Osteoblast (primary cell): ENCODE data around the gene SMIM24. TPM values are rescaled to one million over a fixed set of nuclear protein-coding genes. Genes with fewer than 3 reads are reported as not detected.

Source experiments
- DNase-seq: peaks from one replicate; pipeline ENCODE4 v3.0.0; 2011; ENCODE audit warnings: low spot score, mixed read lengths; ENCODE audit not compliant: insufficient read length; ENCODE audit errors: missing footprints
- H2AFZ ChIP-seq: 2 replicates; pipeline ENCODE4 v1.6.0; 2011; ENCODE audit warnings: mild to moderate bottlenecking, low read length
- H3K27ac ChIP-seq: 2 replicates; pipeline ENCODE4 v1.5.1; 2011; ENCODE audit warnings: mild to moderate bottlenecking, low read depth, low read length, moderate library complexity
- H3K27me3 ChIP-seq: 2 replicates; pipeline ENCODE4 v1.6.0; 2012; ENCODE audit warnings: mild to moderate bottlenecking, control low read depth, inconsistent platforms, low read length, moderate library complexity; ENCODE audit not compliant: insufficient read depth
- H3K36me3 ChIP-seq: 2 replicates; pipeline ENCODE4 v1.5.1; 2011; ENCODE audit warnings: mild to moderate bottlenecking, low read length, control low read depth, moderate library complexity; ENCODE audit not compliant: insufficient read depth
- H3K4me1 ChIP-seq: 2 replicates; pipeline ENCODE4 v1.5.1; 2011; ENCODE audit warnings: mild to moderate bottlenecking, low read length, control low read depth, moderate library complexity; ENCODE audit not compliant: insufficient read depth
- H3K4me2 ChIP-seq: 2 replicates; pipeline ENCODE4 v1.6.0; 2011; ENCODE audit warnings: mild to moderate bottlenecking, low read length; ENCODE audit not compliant: insufficient read depth
- H3K4me3 ChIP-seq: fragments of 200-600 bp; sonication (generic); 3 replicates; pipeline ENCODE4 v1.5.1; 2012; ENCODE audit warnings: mild to moderate bottlenecking, low read length, inconsistent platforms; ENCODE audit not compliant: insufficient read depth
- H3K79me2 ChIP-seq: 2 replicates; pipeline ENCODE4 v1.6.0; 2012; ENCODE audit warnings: mild to moderate bottlenecking, low read length, control low read depth, inconsistent platforms; ENCODE audit not compliant: insufficient read depth
- H3K9me3 ChIP-seq: 2 replicates; pipeline ENCODE4 v1.5.1; 2011; ENCODE audit warnings: low read depth, low read length, control low read depth
- H4K20me1 ChIP-seq: 2 replicates; pipeline ENCODE4 v1.6.0; 2012; ENCODE audit warnings: mild to moderate bottlenecking, low read length, control low read depth; ENCODE audit not compliant: insufficient read depth
- CTCF ChIP-seq: IDR thresholded peaks from 2 replicates; pipeline ENCODE4 v1.5.1; 2011; ENCODE audit warnings: mild to moderate bottlenecking, low read depth, low read length, moderate library complexity; ENCODE audit errors: extremely low read depth
- total RNA-seq: library from RNA; depleted of rRNA; stranded (reverse); fragments of >200 nt; gene quantifications from 2 replicates; pipeline ENCODE4 v1.2.3, GENCODE V29; 2012

The SMIM24 gene
- total RNA-seq, 1 donor: not detected

GRCh38 chr19:3476830-3477229 lies 3.5 kb downstream of the SMIM24 start:
- Histone ChIP-seq H3K9me3 (no peaks in the 10 kb centered on the region), H3K4me3 (no peak overlapping the region), H3K27ac (no peak overlapping the region), H3K79me2 (no peaks in the 10 kb centered on the region), H2AFZ (no peak overlapping the region), H4K20me1 (peaks cover 6% of the 10 kb centered on the region), H3K36me3 (no peaks in the 10 kb centered on the region), H3K4me2 (no peak overlapping the region), H3K4me1 (no peaks in the 10 kb centered on the region), H3K27me3 (peaks cover 26% of the 10 kb centered on the region)
- DNase-seq: no peak
- no peak for TF ChIP-seq CTCF

- no peak for TF ChIP-seq CTCF
- Histone ChIP-seq H3K79me2 (no peaks in the 10 kb centered on the region), H3K4me3 (no peak overlapping the region), H2AFZ (no peak overlapping the region), H3K4me1 (no peaks in the 10 kb centered on the region), H3K27ac (no peak overlapping the region), H3K9me3 (no peaks in the 10 kb centered on the region), H3K4me2 (no peak overlapping the region), H3K27me3 (peaks cover 13% of the 10 kb centered on the region), H3K36me3 (no peaks in the 10 kb centered on the region), H4K20me1 (peaks cover 8% of the 10 kb centered on the region)
- DNase-seq: no peak
Measured at GRCh38 chr19:3475449-3475848, 4.9 kb downstream of the SMIM24 start.

GRCh38 chr19:3474614-3475013 lies 5.7 kb downstream of the SMIM24 start:
- no peak for DNase-seq
- Histone ChIP-seq H3K27ac (no peak overlapping the region), H3K4me3 (no peak overlapping the region), H4K20me1 (peaks cover 12% of the 10 kb centered on the region), H2AFZ (no peak overlapping the region), H3K9me3 (no peaks in the 10 kb centered on the region), H3K36me3 (no peaks in the 10 kb centered on the region), H3K79me2 (no peaks in the 10 kb centered on the region), H3K4me1 (no peaks in the 10 kb centered on the region), H3K27me3 (peaks cover 9% of the 10 kb centered on the region), H3K4me2 (no peak overlapping the region)
- TF ChIP-seq CTCF: no peak

DNA sequence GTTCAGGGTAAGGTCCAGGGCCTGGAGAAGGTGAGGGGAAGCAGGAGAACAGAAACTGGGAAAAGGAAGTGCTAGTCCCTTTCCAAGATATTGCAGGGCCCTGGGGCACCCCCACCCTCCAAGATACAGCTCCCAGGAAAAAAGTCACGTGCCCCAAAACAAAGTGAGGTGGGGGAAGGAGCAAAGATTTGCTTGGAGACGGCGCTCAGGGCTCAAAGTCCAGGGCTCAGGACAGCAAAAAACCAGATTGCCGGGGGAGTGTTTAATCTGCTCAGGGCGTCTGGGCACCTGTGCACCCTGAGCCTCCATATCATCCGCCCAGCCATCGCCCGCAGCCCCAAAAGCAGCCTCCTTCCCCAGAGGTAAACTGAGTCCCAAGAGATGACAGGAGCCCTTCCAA lies 6.3 kb downstream of the SMIM24 start:
- no peaks in the 10 kb centered on the region for H3K79me2 ChIP-seq
- no peaks in the 10 kb centered on the region for H3K9me3 ChIP-seq
- no peaks in the 10 kb centered on the region for H3K36me3 ChIP-seq
- peaks cover 9% of the 10 kb centered on the region for H3K27me3 ChIP-seq
- H2AFZ ChIP-seq: no peak overlapping the region
- H3K27ac ChIP-seq: no peak overlapping the region
- no peak for DNase-seq
- peaks cover 19% of the 10 kb centered on the region for H4K20me1 ChIP-seq
- H3K4me1 ChIP-seq: no peaks in the 10 kb centered on the region
- no peak for TF ChIP-seq CTCF
- no peak overlapping the region for H3K4me3 ChIP-seq
- H3K4me2 ChIP-seq: no peak overlapping the region
